Astrocyte of the cerebellum (primary cell): Measurements from ENCODE around the gene DCTN2.

ENCODE experiments used
- DNase-seq: peaks from one replicate; pipeline ENCODE4 v3.0.0-alpha.2; 2011; ENCODE audit warnings: low read depth
- H3K4me3 ChIP-seq: 2 replicates; pipeline ENCODE4 v1.5.1; 2011; ENCODE audit warnings: mild to moderate bottlenecking, low read depth, low read length, moderate library complexity
- CTCF ChIP-seq: IDR thresholded peaks from 2 replicates; pipeline ENCODE4 v1.5.1; 2012; ENCODE audit warnings: low read length, low read depth, moderate library complexity, mild to moderate bottlenecking; ENCODE audit errors: missing control alignments
- in situ Hi-C: cut with HindIII; loops from 2 replicates; pipeline ENCODE4 v1.10.0; 2017; ENCODE audit warnings: low sequenced_read_pairs

DCTN2 gene

GRCh38 chr12:57586832-57587429 is 39.9 kb upstream of the DCTN2 start:
- TF ChIP-seq CTCF, result no peak
- DNase-seq, result no peak
- H3K4me3 ChIP-seq, result no peak overlapping the region
- in situ Hi-C loops, result loop anchor here (5.0 kb wide), 1 partner anchor 40 kb away; no protein-coding TSS in a partner anchor

- in situ Hi-C loops, result loop anchor here (5.0 kb wide), 1 partner anchor 41 kb away; no protein-coding TSS in a partner anchor
- no peak for TF ChIP-seq CTCF
- DNase-seq, result no peak
- no peak overlapping the region for H3K4me3 ChIP-seq
Observed at GRCh38 chr12:57586128-57586527, 39.1 kb upstream of the DCTN2 start.

GRCh38 chr12:57585156-57585555 is 38.2 kb upstream of the DCTN2 start:
- no peak overlapping the region for H3K4me3 ChIP-seq
- TF ChIP-seq CTCF, result no peak
- no peak for DNase-seq
- in situ Hi-C loops, result loop anchor here (5.0 kb wide), 1 partner anchor 42 kb away; no protein-coding TSS in a partner anchor

GRCh38 chr12:57584690-57585089 is 37.7 kb upstream of the DCTN2 start:
- in situ Hi-C loops, result loop anchor here (5.0 kb wide), 1 partner anchor 43 kb away; no protein-coding TSS in a partner anchor
- TF ChIP-seq CTCF, result no peak
- no peak overlapping the region for H3K4me3 ChIP-seq
- DNase-seq, result no peak

GRCh38 chr12:57584050-57584449 is 37.1 kb upstream of the DCTN2 start:
- in situ Hi-C loops, result no loop called here
- no peak overlapping the region for H3K4me3 ChIP-seq
- DNase-seq, result no peak
- TF ChIP-seq CTCF, result no peak

GRCh38 chr12:57583008-57583831 is 36.2 kb upstream of the DCTN2 start:
- in situ Hi-C loops, result no loop called here
- peak; percentile 97 for TF ChIP-seq CTCF
- H3K4me3 ChIP-seq, result no peak overlapping the region
- DNase-seq, result peak; percentile 70
